ENCODE data around the gene AGPAT3.

The AGPAT3 gene

DNA sequence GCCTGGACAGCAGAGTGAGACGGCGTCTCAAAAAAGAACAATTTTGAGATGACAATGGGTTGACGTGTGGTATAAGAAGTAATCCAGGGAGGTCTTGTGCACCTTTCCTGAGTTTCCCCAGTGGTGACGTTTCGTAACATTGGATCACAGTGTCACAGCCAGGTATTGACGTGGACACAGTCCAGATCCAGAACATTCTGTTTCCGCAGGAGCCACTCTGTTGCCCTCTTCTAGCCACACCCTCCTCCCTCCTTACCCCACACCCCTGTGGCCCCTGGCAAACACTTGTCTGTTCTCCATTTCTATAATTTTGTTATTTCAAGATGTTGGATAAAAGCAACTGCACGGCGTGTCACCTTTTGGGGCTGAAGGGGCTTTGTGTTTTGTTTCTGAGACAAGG is 140.6 kb downstream of the AGPAT3 start:
- DNase-seq = no peak

DNA sequence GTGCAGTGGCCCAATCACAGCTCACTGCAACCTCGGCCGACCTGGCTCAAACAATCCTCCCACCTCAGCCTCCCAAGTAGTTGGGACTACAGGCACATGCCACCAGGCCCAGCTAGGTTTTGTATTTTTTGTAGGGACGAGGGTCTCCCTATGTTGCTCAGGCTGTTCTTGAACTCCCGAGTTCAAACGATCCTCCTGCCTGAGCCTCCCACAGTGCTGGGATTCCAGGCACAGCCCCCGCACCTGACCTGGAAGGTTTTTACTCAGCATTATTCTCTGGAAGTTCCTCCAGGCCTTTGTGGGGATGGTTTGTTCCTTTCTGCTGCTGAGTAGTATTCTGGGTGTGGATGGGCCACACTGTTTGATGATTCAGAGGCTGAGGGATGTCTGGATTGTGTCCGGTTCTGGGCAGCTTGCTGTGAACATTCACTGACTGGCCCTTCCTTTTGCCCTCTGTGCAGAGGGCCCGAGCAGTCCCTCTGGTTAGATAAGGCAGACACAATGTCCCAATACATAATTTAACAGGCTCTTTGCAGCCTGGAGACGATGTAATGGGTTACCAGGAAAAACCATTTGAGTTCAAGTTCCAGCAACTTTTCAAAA is 141.1 kb downstream of the AGPAT3 start:
- DNase-seq = no peak

DNA sequence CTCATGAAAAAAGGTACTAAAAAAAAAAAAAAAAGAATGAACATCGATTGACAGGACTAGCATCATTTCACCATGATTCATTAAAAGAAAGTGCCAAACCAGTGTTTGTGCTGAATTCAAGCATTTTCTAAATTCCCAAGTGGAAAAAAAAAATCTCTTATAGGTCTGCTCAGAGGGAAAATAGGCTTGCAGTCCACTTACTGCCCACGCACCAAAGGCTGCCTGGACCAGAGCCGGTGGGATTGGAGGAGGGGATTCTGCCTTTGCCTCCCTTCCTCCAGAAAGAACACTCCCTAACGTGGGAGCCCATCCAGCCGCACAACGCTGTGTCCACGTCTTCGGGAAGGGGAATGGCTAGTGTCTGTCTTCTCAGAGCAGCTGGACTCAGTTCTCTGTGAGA is 141.6 kb downstream of the AGPAT3 start:
- no peak for DNase-seq

DNA sequence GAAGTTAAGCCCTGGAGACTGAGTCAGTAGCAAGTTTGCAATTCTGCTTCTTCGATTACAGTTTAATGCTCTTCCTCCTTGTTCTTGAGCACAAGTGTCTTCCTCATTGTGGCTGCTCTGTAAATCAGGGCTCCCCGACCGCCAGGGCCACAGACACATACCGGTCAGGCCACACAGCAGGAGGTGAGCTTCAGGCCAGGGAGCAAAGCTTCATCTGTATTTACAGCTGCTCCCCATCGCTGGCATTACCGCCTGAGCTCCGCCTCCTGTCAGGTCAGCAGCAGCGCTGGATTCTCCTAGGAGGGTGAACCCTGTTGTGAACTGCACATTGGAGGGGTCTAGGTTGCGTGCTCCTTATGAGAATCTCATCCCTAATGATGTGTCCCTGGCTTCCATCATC is 145.4 kb downstream of the AGPAT3 start:
- DNase-seq = no peak

DNA sequence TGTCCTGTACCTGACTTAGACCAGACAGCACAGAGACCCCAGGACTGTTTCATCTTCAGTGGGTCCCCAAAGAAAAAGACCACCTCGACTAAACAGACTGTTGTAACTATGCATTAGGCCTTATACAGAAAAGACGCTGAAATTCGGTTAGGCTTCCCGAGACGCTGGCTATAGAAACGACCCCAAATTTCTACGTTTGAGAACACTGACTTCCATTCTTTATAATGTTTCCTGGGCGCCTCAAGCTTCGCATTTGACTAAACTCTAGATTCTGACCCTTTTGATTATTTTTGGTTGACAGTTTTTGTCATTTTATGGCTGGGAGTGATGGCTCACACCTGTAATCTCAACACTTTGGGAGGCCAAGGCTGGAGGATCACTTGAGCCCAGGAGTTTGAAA is 146.1 kb downstream of the AGPAT3 start:
- no peak for DNase-seq

DNA sequence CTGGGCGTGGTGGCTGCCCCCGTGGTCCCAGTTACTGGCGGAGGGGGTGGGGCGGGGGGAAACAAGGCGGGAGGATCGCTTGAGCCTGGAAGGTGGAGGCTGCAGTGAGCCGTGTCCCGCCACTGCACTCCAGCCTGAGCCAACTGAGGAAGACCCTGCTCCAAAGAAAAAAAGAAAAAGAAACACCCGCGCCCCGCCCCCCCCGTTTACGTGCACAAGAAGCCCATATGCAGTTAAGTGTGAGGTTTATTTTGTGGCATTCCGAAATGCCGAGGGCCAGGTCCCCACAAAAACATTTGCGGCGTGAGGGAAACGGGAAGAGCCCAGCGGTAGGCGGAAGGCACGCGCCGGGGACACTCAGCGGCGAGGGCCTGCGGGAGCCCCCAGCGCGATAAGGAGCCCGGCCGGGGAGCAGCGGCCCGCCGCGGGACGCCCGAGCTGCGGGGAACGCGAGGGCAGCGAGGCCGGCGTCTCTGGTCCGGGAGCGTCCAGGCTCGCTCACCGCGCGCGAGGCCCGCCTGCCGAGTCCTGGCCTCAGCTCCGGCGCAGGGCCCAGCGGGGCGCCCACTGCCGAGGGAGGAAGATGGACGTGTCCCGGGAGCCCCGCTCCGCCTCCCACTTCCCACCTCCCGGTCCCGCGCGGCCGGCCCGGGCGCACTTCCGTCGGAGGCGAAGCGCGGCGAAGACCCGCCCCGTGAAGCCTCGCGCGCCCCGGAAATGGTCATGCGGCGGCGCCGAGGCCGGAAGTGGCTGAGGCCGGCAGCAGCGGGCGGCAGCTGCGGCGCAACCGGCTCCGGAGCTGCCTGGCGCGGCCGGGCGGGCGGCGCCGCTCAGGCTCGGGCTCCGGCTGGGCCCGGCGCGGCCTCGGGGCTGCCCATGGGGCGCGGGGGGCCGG is 146.8 kb downstream of the AGPAT3 start, which contains the start of gene TRAPPC10:
Gene TRAPPC10 (plus strand): TSS at position 731 of the 895 bp plus-strand sequence. CDS start 185 bp downstream, outside the sequence.
- peak; percentile 89 for DNase-seq

DNA sequence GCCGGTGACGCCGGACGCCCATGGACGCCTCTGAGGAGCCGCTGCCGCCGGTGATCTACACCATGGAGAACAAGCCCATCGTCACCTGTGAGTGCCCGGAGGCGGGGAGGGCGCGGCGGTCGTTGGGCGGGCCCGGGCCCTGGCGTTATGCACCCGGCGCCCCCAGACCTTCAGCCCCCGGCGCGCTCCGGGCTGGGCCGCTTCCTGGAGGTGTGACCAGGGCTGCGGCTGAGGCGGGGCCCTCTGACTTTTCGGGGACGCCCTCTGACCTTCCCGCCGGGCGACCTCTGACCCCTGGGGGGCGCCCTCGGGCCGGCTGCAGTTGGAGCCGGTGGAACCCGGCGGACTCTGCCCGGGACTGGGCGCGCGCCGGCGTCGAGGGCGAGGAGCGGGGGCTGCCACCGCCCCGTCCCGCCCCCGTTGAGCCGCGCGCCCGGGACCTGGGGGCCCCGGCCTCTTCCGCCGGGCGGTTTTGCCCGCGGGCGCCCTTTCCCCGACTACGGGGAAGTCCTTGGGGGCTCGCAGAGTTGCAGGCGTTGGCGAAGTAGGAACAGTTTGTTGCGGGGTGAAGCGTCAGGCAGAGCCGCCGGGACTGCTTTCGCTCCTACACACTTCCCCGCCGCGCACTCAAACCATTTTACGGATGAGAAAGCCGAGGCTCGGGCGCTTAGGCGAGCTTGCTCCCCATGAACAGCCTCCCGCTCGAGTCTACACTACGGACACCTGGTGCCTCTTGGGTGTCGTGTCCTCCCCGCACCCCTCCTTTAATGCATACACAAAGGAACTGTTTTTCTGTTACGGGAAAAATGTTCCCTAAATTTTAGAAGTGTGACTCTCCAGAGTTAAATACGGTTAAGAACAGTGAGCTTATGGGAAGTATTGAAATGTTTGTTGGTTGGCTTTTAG is 147.7 kb downstream of the AGPAT3 start:
- peak; percentile 91 for DNase-seq

DNA sequence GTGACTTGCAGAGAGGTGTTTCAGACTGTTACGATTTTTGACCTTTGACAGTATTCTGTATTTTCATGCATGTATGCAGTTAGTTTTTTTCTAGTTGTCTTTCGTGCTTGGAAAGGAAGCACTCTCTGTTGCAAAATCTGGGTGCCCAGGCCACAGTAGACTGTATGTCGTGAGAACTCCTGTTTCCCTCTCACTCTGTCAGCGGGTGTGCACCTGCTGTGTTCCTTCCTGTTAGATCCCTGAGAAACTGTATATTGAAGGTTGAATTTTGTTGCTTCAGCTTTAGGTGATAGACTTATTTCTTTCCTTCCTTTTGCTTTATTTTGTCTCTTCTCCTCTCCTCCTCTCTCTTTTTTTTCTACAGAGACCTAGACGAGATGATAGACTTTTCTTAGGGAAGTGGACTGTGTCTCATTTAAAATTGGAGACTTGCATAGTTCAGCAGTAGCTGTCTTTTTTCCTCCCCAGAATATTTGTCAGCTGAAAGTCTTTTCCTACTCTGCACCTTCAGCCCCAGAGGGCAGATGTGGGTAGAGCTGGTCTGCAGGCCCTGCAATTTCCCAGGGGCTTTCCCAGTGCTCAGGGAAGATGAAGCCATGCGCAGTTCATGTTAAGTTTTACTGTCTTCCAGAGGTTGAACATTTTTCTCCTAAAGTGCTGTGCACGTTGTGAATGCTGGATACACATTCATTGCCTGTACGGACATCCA is 148.5 kb downstream of the AGPAT3 start:
- peak; percentile 51 for DNase-seq

DNA sequence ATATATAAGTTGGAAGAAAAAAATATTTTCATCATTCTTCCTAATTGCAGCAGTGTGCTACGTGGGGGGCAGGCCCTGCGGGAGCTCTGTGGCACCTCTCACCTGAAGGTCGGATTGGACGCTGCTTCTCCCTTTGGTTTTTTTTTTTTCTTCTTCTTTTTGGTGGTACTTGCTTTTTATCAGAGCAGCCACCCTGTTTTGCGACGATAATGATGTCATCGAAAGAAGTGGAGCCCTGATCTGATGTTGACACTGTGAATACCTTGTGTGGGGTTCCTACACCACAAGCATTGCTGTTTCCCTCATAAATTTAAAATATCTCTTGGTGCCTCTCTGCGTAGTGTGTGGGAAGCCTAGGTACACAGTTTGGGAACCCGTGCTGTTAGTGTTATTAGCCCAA is 152.6 kb downstream of the AGPAT3 start:
- no peak for DNase-seq

DNA sequence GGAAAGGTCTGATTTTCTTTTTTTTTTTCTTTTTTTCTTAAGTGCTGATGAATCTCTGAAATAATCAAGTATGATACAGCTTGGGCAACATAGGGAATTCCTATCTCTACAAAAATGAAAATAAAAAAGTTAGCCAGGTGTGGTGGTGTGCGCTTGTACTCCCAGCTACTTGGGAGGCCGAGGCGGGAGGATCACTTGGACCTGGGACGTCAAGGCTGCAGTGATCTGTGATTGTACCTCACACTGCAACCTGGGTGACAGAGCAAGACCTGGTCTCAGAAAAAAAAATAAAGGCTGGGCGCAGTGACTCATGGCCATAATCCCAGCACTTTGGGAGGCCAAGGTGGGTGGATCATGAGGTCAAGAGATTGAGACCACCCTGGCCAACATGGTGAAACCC is 153.1 kb downstream of the AGPAT3 start:
- DNase-seq = no peak

DNA sequence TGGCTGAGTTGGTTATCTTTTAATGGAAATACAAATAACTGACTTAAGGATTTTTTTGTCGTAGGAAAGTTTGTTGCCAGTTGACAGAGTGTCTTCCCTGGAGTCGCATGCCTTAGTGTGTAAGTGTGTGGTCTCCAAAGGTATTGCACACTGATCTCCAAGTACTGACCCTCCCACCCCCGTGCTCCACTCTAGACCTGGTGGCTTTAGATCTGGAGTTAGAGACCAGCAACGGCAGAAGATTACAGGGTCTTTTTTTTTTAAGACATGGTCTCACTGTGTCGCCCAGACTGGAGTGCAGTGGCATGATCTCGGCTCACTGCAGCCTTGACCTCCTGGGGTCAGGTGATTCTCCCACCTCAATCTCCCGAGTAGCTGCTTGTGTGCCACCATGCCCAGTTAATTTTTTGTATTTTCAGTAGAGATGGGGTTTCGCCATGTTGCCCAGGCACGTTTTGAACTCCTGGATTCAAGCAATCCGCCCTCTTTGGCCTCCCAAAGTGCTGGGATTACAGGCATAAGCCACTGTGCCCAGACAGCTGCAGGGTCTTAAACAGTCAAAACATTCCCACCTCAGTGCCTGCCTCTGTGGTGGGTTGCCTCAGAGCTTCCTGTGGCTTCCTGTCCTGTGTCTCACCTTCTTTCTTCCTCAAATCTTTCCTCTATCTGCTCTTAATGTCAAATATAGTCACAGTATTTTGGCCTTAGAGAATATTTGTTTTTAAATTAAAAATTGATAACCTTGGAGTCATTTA is 154.0 kb downstream of the AGPAT3 start:
- peak; percentile 15 for DNase-seq

DNA sequence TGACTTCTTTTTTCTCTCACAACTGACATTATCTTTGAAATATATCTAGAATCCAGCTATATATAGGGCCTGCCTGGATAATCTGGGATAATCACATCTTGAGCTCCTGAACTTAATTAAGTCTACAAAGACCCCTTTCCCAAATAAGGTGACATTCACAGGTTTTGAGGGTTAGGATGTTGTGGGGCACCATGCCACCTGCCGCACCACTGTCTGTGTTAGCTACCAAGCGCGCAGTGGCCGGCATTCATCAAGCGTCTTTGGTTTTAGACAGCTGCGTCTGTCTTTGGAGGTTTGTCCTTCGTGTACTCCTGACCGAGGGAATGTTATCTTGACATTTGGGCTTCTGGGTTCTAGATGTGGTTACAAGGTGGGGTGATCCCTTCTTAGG is 154.5 kb downstream of the AGPAT3 start:
- DNase-seq = no peak

DNA sequence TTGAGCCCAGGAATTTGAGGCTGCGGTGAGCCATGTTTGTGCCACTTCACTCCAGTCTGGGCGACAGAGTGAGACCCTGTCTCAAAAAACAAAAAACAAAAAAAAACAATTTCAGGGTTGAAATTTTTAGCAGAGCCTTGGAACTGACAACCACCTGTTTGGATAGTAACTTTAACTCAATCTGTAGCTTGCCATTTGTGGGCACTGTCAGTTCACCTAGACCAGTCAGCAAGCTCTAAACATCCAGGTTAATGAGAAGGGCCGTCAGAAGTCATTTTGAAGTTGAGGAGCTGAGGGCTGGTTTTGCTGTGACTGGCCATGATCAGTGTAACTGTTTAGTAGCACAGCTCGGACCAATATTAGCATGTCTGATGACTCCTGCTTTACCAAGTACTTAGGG is 155.5 kb downstream of the AGPAT3 start:
- DNase-seq = no peak

DNA sequence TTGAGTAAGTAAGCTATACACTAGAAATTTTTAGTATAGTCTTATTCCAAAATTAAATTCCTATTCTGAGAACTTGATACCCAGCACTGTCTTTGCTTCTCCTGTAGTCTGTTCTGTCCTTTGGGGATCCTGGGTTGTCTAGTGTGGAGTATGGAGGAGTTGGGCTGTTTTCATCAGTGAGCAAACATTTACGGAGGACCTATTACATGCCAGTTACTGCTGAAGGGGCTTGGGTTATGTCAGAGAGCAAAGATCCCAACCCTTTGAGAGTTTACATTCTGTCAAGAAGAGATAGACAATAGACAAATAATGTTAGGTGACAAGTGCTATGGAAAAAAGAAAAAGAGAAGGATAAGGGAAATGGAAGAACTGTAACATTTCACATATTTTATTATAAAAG is 156.0 kb downstream of the AGPAT3 start:
- no peak for DNase-seq

DNA sequence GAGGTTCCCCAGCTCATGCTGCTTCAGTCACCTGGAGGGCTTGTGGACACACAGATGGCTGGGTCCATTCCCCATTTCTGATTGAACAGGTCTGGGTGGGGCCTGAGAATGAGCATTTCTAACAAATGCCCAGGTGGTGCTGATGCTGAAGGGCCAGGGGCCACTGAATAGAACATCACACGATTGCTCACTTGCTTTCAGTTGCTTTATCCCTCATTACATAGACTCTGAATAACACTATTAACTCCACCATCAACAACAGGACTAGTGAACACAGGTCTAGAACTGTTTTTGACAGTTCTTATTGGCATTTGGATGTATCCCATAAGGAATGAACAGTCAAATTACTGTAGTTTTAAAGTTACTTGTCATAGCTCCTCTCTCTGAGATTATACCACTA is 159.2 kb downstream of the AGPAT3 start:
- peak; percentile 13 for DNase-seq

DNA sequence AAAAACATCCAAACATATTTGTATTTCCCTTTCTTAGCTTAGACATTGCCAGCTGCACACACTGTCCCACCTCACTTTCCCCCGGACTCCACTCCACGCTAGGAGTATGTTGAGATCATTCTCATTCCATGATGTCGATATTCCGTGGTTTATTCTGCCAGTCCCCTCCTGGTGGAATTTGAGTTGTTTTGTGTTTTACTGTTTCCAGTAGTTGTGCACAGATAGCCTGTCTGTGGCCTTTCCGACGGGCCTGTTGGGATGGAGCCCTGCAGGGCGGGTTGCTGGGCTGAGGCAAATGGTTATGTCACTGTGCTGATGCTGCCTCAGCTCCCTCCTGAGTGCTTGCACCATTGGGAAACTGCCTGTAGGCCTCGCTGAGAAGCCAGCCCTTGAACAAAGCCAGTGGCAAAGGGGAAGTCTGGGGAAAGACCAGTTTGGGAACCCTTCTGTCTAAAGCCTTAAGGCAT is 159.9 kb downstream of the AGPAT3 start:
- DNase-seq = no peak

DNA sequence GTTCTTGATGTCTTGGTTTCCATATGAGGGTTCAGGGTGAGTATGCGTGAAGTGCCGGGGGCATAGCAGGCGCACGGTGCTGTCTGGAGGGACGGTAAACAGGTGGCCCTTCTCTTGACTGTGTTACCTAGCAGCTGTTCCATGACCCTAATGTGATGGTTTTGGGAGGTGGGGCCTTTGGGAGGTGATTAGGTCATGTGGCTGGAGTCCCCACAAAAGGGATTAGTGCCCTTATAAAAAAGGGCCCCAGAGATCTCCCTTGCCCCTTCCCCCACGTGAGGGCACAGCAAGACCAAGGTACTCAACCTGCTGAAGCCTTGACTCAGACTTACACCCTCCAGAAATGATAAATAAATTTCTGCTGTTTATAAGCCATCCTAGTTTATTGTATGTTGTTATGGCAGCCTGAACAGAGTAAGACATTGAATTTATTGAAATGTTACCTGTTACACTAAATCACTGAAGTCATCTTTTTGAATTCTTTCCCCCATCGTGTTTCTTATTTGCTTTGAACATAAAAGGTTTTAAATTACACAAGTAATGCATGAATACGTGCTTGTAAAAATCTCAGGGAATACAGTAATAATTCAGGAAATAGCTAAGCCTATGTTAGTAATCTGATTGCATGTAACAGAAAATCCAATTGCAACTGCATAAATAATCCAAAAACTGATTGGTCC is 162.7 kb downstream of the AGPAT3 start:
- no peak for DNase-seq

DNA sequence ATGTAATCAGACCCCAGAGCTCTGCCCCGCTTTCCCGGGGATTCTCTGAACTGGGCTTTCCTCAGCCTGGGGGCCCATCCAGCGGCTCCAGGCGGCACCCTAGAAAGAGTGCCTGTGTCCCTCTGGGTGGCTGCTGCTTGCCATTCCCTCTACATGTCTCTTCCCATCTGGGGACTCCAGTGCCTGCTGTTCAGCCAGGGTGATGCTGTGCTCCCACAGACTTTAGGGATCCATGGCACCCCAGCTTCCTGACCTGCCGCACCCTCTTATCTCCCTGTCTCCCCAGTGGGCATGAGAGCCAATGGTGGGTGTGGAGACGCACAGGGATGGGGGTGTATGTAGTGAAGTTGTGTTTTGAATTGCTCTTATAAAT is 163.2 kb downstream of the AGPAT3 start:
- no peak for DNase-seq

DNA sequence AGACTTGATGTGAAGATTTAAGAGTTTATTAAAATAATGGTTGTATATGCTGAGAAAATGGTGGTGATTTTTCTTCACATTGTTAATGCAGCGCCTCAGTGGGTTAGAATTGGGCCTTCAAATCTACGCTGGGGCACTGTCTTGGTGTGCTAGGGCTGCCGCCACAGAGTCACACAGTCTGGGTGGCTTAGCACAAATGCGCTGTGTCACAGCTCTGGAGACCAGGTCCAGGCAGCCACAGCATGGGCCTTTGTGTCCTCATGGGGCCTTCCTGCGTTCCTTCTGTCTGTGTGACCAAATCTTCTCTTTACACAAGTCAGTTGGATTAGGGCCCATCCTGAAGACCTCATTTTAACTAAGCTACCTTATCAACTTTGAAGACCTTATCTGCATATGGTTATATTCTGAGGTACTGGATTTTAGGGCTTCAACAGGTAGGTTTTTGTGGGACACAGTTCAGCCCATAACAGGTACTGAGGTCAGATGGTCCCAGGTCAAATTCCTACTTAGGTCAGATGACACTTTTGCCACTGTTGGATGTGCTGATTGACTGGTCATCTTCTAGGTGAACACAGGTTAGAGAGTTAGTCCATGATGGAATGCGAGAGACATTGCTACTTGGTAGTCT is 164.6 kb downstream of the AGPAT3 start:
- no peak for DNase-seq

DNA sequence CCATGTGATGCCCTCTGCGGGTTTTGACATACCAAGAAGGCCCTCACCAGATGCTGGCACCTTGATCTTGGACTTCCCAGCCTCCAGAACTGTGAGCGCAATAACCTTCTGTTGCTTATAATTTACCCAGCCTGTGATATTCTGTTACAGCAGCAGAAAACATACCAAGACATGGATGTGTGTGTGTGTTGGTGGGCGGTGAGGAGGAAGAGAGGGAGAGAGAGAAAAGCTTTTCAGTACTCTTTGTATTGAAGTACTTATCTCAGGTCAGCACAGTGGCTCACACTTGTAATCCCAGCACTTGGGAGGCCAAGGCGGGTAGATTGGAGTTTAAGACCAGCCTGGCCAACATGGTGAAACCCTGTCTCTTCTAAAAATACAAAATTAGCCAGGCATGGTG is 170.2 kb downstream of the AGPAT3 start:
- no peak for DNase-seq

Data from stimulated activated CD4-positive, alpha-beta T cell treated with anti-CD3 and anti-CD28 coated beads, Interleukin-15, amount 100 ng/mL, for 24 hours (primary cell).